ENCODE measurements around the gene IL1B.

DNA sequence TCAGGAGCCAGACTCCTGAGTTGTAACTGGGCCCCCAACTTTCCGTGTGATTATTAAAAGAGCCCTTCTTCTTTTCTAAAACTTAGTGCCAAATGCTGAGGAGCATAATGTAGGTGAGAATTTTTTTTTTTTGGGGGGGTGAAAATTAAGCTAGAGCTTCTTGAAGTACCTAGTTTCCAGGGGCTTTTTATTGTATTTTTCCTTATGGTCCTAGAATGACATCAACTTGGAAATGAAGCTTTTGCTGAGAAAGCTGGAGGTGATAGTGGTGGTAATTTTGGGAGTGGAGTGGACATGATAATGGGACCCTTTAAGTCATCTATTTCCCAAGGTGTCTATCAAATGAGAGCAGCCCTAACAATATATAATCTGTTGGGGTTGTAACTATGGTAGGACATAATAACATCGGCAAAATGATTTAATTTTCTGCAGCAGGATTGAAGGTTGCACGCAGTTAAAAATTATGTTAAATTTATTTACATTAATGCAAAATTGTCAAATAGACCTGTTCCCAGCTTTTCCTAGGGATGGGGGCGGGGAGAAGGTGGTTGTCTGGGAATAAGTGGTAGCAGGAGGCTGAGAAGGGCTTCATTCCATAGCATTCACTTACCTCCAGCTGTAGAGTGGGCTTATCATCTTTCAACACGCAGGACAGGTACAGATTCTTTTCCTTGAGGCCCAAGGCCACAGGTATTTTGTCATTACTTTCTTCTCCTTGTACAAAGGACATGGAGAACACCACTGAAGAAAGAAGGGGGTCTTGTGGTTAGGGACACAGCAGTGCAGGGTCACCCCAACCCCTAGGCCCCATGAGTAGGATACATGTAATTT lies 5.7 kb downstream of the IL1B start:
- TF ChIP-seq, protein P1, sequence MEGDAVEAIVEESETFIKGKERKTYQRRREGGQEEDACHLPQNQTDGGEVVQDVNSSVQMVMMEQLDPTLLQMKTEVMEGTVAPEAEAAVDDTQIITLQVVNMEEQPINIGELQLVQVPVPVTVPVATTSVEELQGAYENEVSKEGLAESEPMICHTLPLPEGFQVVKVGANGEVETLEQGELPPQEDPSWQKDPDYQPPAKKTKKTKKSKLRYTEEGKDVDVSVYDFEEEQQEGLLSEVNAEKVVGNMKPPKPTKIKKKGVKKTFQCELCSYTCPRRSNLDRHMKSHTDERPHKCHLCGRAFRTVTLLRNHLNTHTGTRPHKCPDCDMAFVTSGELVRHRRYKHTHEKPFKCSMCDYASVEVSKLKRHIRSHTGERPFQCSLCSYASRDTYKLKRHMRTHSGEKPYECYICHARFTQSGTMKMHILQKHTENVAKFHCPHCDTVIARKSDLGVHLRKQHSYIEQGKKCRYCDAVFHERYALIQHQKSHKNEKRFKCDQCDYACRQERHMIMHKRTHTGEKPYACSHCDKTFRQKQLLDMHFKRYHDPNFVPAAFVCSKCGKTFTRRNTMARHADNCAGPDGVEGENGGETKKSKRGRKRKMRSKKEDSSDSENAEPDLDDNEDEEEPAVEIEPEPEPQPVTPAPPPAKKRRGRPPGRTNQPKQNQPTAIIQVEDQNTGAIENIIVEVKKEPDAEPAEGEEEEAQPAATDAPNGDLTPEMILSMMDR (IDR thresholded peaks at IDR 0.05) = no peak
- no peak for TF ChIP-seq EP300 (IDR thresholded peaks at IDR 0.05; ENCODE audit: borderline replicate concordance in 1 of 2, low read depth in 1 of 2, low read length in 1 of 2)
- no peak for TF ChIP-seq JUND (IDR thresholded peaks at IDR 0.05)
- TF ChIP-seq POLR2AphosphoS5 (IDR thresholded peaks at IDR 0.05; ENCODE audit: low read depth, low read length) = no peak
- TF ChIP-seq FOXM1 (IDR thresholded peaks at IDR 0.05; ENCODE audit: low read depth) = no peak
- TF ChIP-seq CHD2 (IDR thresholded peaks at IDR 0.05; ENCODE audit: low read length, partially characterized antibody) = no peak
- TF ChIP-seq TCF12 (IDR thresholded peaks at IDR 0.05) = no peak
- TF ChIP-seq MEF2A (IDR thresholded peaks at IDR 0.05; ENCODE audit: borderline replicate concordance, low read depth) = no peak
- no peak for TF ChIP-seq RAD21 (IDR thresholded peaks at IDR 0.05; ENCODE audit: low read length)
